CD4-positive, alpha-beta T cell treated with Interleukin-2 at 100 ng/mL for 4 hours (primary cell): Measurements from ENCODE around the gene ZNF12.

Source experiments
- DNase-seq: peaks from one replicate; pipeline ENCODE4 v3.0.0-alpha.2; 2020; ENCODE audit warnings: low spot score

Gene ZNF12

DNA sequence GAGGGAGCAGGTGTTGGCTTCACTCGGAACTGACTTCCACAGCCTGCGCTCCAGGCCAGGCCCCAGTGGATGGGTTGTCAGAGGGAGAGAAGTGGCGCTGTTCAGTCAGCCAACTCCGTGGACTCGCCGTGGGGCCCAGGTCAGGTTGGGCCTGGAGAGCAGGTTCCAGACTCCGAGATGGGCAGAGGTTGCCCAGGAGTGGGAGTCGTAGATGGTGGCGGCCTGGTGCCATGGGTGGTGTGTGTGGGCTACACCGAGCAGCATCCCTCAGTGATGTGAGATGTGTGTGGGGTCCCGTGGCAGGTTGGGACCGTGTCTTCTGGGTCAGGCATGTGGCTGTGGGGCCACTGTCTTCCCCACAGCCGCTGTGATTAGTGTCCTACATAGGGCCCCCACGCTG lies 59.2 kb downstream of the ZNF12 start:
- DNase-seq = no peak

DNA sequence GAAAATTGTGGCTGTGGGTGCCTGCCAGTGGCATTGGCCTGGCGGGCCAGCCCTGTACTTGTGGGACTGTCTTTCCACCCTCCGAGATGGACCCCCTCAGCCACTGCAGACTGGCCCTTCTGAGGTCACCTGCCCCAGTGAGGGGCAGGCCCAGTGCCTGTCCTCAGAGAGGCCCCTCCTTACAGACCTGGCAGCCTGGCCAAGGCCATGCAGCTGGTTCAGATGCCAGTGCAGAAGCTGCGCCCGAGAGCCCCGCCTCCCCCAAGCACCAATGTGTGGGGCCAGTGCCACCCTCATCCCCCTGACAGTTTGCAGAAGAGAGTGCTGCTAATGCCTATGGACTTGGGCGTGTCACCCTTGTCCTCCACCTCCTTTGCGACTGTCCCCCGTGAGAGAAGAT lies 59.7 kb downstream of the ZNF12 start:
- DNase-seq = no peak

GRCh38 chr7:6646465-6646864 lies 60.3 kb downstream of the ZNF12 start:
- DNase-seq = no peak

DNA sequence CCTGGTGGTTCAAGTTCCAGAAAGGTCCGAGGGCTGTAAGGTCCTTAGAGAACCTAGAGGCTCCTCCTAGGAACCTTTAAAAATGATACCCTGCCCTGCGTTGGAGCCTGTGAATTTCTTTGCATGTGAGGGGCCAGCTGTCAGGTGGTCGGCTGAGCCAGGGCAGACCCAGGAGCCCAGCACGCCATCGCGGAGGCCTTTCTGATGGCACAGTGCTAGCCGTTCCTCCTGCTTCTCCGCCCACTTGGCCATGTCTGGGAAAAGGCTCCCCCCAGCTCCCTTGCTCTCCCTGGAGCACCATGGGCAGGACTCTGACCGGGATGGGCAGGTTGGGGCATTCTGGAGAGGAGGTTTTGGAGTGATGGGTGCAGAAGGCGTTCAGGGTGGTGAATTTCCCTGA lies 62.0 kb downstream of the ZNF12 start:
- DNase-seq = no peak

GRCh38 chr7:6643915-6644625 lies 62.7 kb downstream of the ZNF12 start:
- DNase-seq = no peak

DNA sequence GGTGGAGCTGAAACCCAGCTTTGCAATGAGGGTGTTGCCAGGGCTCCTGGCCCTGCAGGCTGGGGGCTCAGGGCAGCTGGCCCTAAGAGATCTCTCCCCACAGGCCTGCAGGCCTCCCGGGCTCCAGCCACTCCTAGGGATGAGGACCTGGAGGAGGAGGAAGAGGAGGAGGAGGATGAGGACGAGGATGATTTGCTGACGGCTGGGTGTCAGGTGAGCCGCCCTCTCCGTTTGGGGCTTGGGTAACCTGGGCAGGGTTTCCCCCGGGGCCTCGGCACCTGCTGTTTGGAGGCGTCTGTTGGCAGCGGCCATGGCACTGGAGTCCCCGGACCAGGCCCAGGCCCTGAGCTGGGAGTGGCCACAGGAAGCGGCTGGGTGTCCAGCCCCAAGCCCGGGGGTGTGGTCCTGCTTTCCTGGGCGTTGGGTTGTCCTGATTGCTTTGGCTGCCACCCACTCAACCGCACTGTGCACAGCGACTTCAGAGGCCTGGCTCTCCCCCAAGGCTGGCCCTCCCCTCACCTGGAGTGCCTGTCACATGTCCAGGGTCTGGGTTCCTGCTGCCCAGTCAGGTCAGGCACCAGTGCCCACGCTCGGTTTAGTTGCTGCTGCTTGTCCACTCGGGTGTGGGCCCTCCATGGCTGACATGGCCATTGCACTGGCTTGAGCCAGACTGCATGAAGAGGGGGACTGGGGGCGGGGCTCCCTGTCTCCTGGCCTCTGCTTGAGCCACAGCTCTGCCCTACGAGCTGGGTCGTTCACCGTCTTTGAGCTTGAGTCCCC lies 63.7 kb downstream of the ZNF12 start:
- no peak for DNase-seq

- DNase-seq = no peak
These were observed 64.4 kb downstream of the ZNF12 start for GRCh38 chr7:6642239-6642839.

- DNase-seq = no peak
These were observed 65.3 kb downstream of the ZNF12 start for GRCh38 chr7:6641305-6642035.

- no peak for DNase-seq
These were observed 66.5 kb downstream of the ZNF12 start for GRCh38 chr7:6640246-6640721.

GRCh38 chr7:6639627-6640026 lies 67.1 kb downstream of the ZNF12 start:
- DNase-seq = no peak

DNA sequence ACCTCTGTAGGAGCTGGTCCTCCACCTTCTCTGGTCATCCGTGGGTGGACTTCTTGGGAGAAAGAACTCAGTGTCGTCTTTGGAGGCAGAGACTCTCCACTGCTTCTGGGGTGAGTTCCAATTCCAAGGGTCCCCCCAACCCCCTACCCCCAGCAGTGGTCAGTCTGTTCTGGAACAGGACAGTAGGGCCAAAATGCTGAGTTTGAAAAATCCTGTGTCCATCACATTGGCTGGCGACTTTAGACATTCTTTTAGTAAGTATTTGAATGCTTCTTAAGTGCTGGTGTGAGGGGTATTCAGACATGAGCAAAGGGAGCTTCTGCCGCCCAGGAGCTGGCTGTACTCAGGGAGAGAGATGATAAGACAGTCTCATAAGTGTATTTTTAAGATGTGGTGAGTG lies 67.7 kb downstream of the ZNF12 start:
- no peak for DNase-seq
